Measurements from ENCODE around the gene LRRC58. TPM values are rescaled to one million over a fixed set of nuclear protein-coding genes. Genes with fewer than 3 reads are reported as not detected.
A peak's percentile ranks its signal among the peaks of the same experiment; 100 is the strongest.
"Not testable (repeated sequence)": the region's sequence is repeated elsewhere in the genome, so short reads cannot be mapped to it uniquely, and the experiment has no call there.

LRRC58 gene
- total RNA-seq, 4 donors from 2014 or later: 25.3 to 35.6 (median 31.3) TPM

DNA sequence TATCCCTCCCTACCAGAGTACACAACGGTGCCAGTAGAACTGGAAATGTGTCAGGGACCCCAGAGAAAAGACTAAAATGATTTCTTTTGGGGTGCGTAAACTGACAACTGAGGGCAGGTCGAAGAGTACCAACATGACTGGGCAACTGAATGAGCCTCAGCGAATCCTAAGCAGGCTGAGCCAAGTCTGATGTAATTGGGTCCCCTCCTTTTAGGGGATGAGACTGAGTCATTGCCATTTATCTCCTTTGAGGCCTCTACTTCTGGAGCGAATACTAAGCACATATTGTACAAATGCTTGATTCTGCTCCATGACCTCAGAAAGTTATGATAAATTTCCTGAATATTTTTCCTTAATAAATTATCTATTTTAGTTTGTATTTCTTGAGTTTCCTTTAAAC, 46.8 kb downstream of the LRRC58 start:
- H3K4me3 ChIP-seq: no peak overlapping the region
- H3K27ac ChIP-seq: peak overlapping the region; percentile 56
- peaks cover 4% of the 10 kb centered on the region for H3K4me1 ChIP-seq
- DNase-seq (ENCODE audit: low spot score in 2 of 2): no peak
- WGBS: 68% methylated on average over 5 of the region's 5 CpGs
- peaks cover 4% of the 10 kb centered on the region for H3K27me3 ChIP-seq
- TF ChIP-seq POLR2A (IDR thresholded peaks at IDR 0.05): no peak
- no peak for TF ChIP-seq POLR2AphosphoS5 (IDR thresholded peaks at IDR 0.05)
- no peak for TF ChIP-seq EP300 (IDR thresholded peaks at IDR 0.05)
- TF ChIP-seq, protein P1, sequence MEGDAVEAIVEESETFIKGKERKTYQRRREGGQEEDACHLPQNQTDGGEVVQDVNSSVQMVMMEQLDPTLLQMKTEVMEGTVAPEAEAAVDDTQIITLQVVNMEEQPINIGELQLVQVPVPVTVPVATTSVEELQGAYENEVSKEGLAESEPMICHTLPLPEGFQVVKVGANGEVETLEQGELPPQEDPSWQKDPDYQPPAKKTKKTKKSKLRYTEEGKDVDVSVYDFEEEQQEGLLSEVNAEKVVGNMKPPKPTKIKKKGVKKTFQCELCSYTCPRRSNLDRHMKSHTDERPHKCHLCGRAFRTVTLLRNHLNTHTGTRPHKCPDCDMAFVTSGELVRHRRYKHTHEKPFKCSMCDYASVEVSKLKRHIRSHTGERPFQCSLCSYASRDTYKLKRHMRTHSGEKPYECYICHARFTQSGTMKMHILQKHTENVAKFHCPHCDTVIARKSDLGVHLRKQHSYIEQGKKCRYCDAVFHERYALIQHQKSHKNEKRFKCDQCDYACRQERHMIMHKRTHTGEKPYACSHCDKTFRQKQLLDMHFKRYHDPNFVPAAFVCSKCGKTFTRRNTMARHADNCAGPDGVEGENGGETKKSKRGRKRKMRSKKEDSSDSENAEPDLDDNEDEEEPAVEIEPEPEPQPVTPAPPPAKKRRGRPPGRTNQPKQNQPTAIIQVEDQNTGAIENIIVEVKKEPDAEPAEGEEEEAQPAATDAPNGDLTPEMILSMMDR (IDR thresholded peaks at IDR 0.05): no peak
- no peaks in the 10 kb centered on the region for H3K9me3 ChIP-seq
- no peaks in the 10 kb centered on the region for H3K36me3 ChIP-seq

DNA sequence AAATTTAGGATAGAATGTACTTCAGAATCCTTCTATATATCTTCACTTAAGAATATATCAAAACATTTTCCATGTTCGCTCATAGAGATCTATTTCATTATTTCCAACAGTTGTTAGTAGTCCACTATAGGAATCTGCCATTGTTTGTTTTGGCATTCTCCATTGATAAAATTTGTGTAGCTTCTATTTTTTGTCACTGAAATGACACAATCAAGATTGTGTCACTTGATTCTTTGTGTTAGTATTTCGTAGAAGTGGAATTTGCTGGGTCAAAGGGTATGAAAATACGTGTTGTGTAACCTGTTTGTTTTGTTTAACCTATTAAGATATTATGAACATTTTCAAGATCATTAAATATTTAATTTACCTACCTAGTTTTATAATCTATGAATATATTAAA, 48.2 kb downstream of the LRRC58 start:
- no peak for DNase-seq (ENCODE audit: low spot score in 2 of 2)
- TF ChIP-seq POLR2AphosphoS5 (IDR thresholded peaks at IDR 0.05) (no peak), EP300 (IDR thresholded peaks at IDR 0.05) (no peak), POLR2A (IDR thresholded peaks at IDR 0.05) (no peak)
- TF ChIP-seq, protein P1 (IDR thresholded peaks at IDR 0.05): no peak
- Histone ChIP-seq H3K36me3 (no peaks in the 10 kb centered on the region), H3K4me1 (peaks cover 4% of the 10 kb centered on the region), H3K4me3 (no peak overlapping the region), H3K9me3 (no peaks in the 10 kb centered on the region), H3K27me3 (no peaks in the 10 kb centered on the region), H3K27ac (no peak overlapping the region)
- WGBS: 83% methylated on average over 3 of the region's 3 CpGs

DNA sequence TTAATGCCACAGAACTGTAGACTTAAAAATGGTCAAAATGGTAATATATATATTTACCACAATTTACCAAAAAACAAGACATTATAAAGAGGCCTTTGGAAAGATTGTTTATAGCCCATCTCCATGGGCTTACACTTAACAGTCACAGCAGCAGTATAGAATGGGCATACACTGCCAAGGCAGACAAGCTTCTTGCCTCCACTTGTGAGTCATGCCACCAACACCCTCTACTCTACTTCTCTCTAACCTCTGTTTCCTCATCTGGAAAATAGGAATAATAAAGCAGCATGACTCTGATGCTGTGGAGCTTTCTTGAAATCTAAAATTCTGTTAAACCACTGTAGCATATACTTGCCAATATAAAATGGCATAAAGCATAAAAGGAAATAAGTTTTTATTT, 49.8 kb downstream of the LRRC58 start:
- TF ChIP-seq, protein P1 (IDR thresholded peaks at IDR 0.05): no peak
- no peak for TF ChIP-seq POLR2AphosphoS5 (IDR thresholded peaks at IDR 0.05)
- no peak for TF ChIP-seq EP300 (IDR thresholded peaks at IDR 0.05)
- TF ChIP-seq POLR2A (IDR thresholded peaks at IDR 0.05): no peak
- Histone ChIP-seq H3K9me3 (no peaks in the 10 kb centered on the region), H3K4me3 (no peak overlapping the region), H3K36me3 (no peaks in the 10 kb centered on the region), H3K4me1 (peaks cover 4% of the 10 kb centered on the region), H3K27ac (no peak overlapping the region), H3K27me3 (no peaks in the 10 kb centered on the region)
- no peak for DNase-seq (ENCODE audit: low spot score in 2 of 2)

DNA sequence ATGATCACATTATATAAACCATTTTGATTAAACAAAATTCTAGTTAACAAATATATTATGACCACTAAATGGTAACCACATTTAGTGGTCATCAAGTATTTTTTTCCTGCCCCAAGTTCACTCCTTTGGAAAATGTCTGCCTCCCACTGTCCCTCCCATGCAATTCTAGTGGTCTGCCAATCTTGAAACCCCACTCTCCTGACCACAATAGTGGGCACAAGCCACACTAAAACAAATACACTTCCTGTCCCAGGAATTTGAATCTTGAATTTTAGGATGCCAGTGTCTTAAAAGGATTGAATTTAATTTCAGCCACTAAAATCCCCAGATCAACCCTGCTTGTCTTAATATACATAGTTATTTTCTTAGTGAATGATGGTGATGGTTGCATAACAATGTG, 50.2 kb downstream of the LRRC58 start:
- no peak overlapping the region for H3K4me3 ChIP-seq
- no peak for TF ChIP-seq EP300 (IDR thresholded peaks at IDR 0.05)
- TF ChIP-seq, protein P1 (IDR thresholded peaks at IDR 0.05): no peak
- no peak for TF ChIP-seq POLR2AphosphoS5 (IDR thresholded peaks at IDR 0.05)
- no peak for TF ChIP-seq POLR2A (IDR thresholded peaks at IDR 0.05)
- no peak for DNase-seq (ENCODE audit: low spot score in 2 of 2)
- H3K9me3 ChIP-seq: no peaks in the 10 kb centered on the region
- no peak overlapping the region for H3K27ac ChIP-seq
- H3K4me1 ChIP-seq: peaks cover 4% of the 10 kb centered on the region
- H3K27me3 ChIP-seq: no peaks in the 10 kb centered on the region
- no peaks in the 10 kb centered on the region for H3K36me3 ChIP-seq

DNA sequence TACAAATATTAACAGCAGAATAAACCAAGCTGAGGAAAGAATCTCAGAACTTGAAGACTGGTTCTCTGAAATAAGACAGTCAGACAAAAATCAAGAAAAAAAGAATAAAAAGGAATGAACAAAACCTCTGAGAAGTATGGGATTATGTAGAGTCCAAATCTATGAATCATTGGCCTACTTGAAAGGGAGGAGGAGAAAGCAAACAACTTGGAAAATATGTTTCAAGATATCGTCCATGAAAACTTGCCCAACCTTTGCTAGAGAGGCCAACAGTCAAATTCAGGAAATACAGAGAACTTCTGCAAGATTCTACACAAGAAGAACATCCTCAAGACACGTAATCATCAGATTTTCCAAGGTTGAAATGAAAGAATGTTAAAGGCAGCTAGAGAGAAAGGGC, 57.6 kb downstream of the LRRC58 start:
- 72% methylated on average over 2 of the region's 2 CpGs for WGBS
- H3K36me3 ChIP-seq; H3K4me3 ChIP-seq; H3K27me3 ChIP-seq; DNase-seq (ENCODE audit: low spot score in 2 of 2); H3K9me3 ChIP-seq; H3K27ac ChIP-seq; H3K4me1 ChIP-seq: not testable (repeated sequence)

DNA sequence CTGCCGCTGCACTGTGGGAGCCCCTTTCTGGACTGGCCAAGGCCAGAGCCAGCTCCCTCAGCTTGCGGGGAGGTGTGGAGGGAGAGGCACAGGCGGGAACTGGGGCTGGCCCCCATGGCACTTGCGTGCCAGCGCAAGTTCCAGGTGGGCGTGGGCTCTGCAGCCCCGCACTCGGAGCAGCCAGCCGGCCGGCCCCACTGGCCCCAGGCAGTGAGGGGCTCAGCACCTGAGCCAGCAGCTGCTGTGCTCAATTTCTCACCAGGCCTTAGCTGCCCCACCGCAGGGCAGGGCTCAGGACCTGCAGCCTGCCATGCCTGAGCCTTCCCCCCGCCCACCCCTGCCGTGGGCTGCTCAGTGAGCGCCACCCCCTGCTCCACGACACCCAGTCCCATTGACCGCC, 59.5 kb downstream of the LRRC58 start:
- Histone ChIP-seq H3K4me1 (peaks cover 9% of the 10 kb centered on the region), H3K9me3 (peaks cover 9% of the 10 kb centered on the region), H3K4me3 (no peak overlapping the region), H3K27ac (no peak overlapping the region), H3K27me3 (no peaks in the 10 kb centered on the region), H3K36me3 (no peaks in the 10 kb centered on the region)
- WGBS: 82% methylated on average over 6 of the region's 16 CpGs
- DNase-seq (ENCODE audit: low spot score in 2 of 2): no peak
- no peak for TF ChIP-seq POLR2A (IDR thresholded peaks at IDR 0.05)
- no peak for TF ChIP-seq EP300 (IDR thresholded peaks at IDR 0.05)
- no peak for TF ChIP-seq POLR2AphosphoS5 (IDR thresholded peaks at IDR 0.05)
- TF ChIP-seq, protein P1 (IDR thresholded peaks at IDR 0.05): no peak

All from suprapubic skin (tissue), 4 donors.